Esophagus squamous epithelium (tissue), 4 donors: ENCODE data around the gene AK8.

Experiments
- POLR2A ChIP-seq, 4 donors: fragments of 450-650 bp; IDR thresholded peaks; one replicate each; pipeline ENCODE4 v1.6.1; 2017; ENCODE audit warnings: antibody characterized with exemption in 4 of 4, mild to moderate bottlenecking in 4 of 4, moderate library complexity in 3 of 4
- TF ChIP-seq, protein P1 (sequence below), 6 experiments: fragments of 450-650 bp in 4 of 6; fragments of 200-600 bp in 2 of 6; sonication (generic) in 2 of 6; IDR thresholded peaks; one replicate each; pipeline ENCODE4 v1.5.1; 2016 to 2019; ENCODE audit warnings: antibody characterized with exemption in 6 of 6, mild to moderate bottlenecking in 4 of 6, moderate library complexity in 4 of 6

DNA sequence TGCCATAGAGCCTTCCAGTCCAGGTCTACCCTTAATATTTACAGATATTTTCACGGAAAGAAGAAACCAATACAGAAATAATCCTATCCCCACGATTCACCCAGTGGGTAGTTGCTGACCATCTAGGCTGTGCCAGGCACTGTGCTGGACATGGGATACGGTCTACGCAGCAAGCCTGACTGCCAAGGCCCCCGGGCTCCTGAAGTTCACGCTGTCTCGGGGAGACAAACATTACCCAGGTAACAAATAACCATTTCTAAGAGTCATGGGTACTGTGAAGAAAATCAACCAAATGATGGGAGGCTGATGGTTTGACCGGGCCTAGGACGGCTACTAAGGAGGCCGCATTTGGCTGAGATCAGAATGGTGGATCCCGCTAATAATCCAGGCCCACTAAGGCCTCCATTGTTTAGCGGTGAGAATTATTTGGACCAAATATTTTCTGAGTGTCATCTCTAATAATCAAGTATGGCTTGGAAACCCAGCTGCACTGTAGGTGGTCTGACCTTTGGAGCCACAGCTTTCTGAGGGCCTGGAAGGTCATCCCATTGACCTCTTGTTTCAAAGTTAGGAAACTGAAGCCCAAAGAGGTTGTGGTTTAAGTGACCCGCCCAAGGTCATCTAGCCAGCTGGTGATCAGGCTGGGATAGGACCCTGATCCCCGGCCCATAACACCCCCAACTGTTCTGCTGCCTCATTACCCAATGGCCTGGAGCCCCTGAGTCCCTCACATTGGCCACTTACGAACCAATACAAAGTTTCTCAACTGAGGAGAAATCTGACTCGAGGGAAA lies 82.4 kb downstream of the AK8 start:
- TF ChIP-seq POLR2A (IDR thresholded peaks at IDR 0.05): no peak
- TF ChIP-seq, protein P1, sequence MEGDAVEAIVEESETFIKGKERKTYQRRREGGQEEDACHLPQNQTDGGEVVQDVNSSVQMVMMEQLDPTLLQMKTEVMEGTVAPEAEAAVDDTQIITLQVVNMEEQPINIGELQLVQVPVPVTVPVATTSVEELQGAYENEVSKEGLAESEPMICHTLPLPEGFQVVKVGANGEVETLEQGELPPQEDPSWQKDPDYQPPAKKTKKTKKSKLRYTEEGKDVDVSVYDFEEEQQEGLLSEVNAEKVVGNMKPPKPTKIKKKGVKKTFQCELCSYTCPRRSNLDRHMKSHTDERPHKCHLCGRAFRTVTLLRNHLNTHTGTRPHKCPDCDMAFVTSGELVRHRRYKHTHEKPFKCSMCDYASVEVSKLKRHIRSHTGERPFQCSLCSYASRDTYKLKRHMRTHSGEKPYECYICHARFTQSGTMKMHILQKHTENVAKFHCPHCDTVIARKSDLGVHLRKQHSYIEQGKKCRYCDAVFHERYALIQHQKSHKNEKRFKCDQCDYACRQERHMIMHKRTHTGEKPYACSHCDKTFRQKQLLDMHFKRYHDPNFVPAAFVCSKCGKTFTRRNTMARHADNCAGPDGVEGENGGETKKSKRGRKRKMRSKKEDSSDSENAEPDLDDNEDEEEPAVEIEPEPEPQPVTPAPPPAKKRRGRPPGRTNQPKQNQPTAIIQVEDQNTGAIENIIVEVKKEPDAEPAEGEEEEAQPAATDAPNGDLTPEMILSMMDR (IDR thresholded peaks at IDR 0.05): no peak
